GM12865 (cell line): ENCODE measurements around the gene MEF2C.

Experiments
- DNase-seq: peaks from one replicate; pipeline ENCODE4 v3.0.0; 2010; ENCODE audit warnings: low read depth
- H3K4me3 ChIP-seq: 2 replicates; pipeline ENCODE4 v1.5.1; 2011; ENCODE audit warnings: mild to moderate bottlenecking, low read depth, low read length, control low read depth
- TF ChIP-seq, protein P1 (sequence below): IDR thresholded peaks from 2 replicates; pipeline ENCODE4 v1.5.1; 2011; ENCODE audit warnings: low read length, control low read depth, low read depth, inconsistent platforms; ENCODE audit not compliant: insufficient read depth; ENCODE audit errors: missing control alignments

The MEF2C gene

DNA sequence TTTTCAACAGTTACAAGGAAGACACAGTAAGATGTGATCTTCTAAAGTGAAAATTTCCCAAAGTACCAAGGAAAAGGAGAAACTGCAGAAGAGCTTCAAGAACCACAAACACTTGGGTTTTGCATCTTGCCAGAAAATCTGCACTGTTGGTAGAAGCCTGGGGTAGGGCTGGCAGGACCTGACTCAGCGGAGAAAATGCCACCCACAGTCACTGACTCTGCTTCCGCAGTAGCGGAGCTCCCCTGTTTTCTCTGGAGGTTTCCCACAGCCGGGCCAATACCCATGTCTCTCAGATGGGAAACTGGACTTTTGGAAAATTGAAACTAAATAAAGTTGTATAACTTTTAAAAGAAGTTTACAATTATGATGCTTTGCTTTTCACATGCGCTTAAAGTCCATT, 104.2 kb downstream of the MEF2C start:
- H3K4me3 ChIP-seq, result no peak overlapping the region
- TF ChIP-seq, protein P1, sequence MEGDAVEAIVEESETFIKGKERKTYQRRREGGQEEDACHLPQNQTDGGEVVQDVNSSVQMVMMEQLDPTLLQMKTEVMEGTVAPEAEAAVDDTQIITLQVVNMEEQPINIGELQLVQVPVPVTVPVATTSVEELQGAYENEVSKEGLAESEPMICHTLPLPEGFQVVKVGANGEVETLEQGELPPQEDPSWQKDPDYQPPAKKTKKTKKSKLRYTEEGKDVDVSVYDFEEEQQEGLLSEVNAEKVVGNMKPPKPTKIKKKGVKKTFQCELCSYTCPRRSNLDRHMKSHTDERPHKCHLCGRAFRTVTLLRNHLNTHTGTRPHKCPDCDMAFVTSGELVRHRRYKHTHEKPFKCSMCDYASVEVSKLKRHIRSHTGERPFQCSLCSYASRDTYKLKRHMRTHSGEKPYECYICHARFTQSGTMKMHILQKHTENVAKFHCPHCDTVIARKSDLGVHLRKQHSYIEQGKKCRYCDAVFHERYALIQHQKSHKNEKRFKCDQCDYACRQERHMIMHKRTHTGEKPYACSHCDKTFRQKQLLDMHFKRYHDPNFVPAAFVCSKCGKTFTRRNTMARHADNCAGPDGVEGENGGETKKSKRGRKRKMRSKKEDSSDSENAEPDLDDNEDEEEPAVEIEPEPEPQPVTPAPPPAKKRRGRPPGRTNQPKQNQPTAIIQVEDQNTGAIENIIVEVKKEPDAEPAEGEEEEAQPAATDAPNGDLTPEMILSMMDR, result no peak
- DNase-seq, result no peak

DNA sequence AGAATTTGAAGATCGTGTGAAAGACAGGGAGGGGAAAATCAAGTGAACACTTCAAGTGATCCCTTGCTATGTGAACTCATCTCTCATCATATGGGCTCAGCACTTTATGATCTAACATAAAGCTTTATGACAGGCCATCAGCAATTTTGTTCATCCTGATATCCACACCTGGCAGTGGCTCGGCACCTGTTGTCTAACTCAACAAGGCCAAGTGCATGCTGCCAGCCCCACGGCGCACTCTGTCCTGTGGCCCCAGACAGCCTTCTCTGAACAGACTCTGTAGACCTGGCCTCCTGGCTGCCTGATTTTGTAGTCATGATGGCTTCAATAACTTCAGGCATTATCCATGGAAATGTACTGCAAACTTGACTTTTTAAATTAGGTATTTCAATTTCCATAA, 106.3 kb downstream of the MEF2C start:
- no peak overlapping the region for H3K4me3 ChIP-seq
- DNase-seq, result no peak
- TF ChIP-seq, protein P1, result no peak

DNA sequence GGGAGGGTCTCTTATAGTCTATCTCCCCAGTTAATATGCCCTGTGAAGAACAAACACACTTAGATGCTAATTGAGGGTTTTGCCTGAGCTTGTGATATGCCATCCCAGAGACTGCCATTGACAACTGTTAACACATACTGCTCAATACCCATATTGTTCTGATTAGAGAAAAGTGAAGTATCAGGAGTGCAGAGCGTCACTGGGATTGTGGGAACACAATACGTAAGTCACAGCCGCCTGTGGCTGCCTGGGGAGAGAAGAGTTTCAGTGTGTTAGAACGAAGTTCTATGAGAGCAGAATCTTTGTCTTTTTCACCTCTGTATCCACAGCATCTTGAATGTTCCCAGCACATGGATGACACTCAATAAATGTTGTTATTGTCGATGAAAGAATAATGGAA, 110.2 kb downstream of the MEF2C start:
- no peak for DNase-seq
- TF ChIP-seq, protein P1, result no peak
- no peak overlapping the region for H3K4me3 ChIP-seq

DNA sequence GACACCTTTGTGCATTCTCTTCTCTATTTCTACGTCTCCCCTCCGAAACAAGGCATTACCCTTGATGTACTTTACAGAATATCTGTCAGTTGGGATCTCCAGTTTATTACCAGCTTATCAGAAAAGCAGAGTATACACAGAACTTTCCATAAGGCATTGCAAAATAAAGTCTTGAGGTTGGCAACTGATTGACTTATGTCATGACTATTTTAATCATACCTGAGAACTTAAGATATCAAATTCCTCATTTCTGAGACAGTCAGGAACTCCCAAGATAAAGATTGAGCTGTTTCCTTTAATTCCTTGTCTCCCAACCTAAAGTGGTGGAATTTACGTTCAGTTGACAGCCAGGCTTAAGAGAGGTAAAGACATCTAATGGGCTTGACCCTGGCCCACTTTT, 110.9 kb downstream of the MEF2C start:
- H3K4me3 ChIP-seq, result no peak overlapping the region
- DNase-seq, result no peak
- TF ChIP-seq, protein P1, result no peak

DNA sequence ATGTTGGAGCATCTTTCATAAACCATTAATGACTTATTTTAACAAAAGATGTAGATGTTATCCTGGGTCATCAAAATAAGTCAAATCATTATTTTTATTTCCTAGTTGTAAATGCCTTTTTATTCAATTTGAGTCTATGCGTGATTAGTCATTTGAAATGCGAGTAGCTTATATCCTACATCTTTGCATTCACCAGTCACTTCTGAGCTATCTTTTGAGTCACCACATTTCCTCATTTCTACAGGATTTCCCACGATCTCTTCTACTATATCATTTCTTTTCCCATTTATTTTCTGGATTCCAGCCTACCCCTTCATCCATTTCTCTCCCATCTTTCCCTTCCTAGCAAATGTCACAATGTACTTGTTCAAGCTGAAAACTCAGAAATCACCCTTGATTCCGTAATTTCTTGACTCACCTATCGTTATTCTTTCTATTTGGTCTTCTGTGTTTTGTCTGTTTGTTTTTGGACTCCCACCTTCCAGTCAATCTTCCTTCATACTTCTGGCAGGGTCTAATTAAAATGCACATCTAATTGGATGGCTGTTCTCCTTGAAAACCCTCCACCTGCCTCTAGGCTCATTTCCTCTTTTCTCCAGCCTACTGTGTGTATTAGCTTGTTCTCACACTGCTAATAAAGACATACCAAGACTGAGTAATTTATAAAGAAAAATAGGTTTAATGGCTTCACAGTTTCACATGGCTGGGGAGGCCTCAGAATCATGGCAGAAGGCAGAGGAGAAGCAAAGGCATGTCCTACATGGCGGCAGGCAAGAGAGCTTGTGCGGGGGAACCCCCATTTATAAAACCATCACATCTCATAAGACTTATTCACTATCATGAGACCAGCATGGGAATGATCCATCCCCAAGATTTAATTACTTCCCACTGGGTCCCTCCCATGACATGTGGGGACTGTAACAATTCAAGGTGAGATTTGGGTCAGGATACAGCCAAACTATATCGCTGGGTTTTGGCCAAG, 112.4 kb downstream of the MEF2C start:
- no peak overlapping the region for H3K4me3 ChIP-seq
- TF ChIP-seq, protein P1, result no peak
- DNase-seq, result no peak

DNA sequence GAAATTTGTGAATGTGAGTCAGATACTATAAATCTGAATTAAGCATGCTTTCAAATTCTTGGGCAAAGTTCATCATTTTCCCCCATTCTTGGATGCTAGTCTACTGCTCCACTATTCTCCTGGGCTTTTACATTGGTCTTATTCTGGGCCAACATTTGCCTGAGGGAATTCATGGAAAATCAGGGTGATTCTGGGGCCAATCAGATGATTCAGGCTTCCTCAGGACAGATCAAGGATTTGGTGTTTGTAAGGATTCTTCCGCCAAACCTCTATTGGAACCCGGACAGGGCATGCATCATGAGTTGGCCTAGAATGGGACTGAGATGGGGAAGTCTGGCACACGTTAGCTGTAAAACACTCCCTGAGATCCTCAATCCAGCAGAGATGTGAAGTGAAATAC, 113.8 kb downstream of the MEF2C start:
- no peak for DNase-seq
- TF ChIP-seq, protein P1, result no peak
- H3K4me3 ChIP-seq, result no peak overlapping the region
